ENCODE data around the gene PTPRK. TPM values are rescaled to one million over a fixed set of nuclear protein-coding genes. Genes with fewer than 3 reads are reported as not detected.

PTPRK gene
- total RNA-seq, 1 donor from 2014 or later, result 48.4 TPM

DNA sequence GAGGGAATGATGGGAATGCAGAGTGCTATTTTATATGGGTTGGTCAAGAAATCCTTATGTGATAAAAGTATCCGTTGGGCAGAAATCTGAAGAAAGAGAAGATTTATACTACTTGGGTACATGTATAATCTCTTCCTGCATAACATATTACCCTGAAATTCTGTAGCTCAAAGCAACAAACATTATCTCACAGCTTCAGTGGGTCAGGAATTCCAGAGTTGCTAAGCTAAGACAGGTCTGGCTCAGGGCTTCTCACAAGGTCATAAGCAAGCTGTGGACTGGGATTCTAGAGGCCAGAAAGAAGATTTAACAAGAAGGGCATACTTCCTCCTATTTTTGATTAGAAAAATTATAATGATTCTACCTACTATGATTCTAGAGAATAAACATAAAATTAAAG, 447.0 kb downstream of the PTPRK start:
- no peaks in the 10 kb centered on the region for H3K36me3 ChIP-seq (ENCODE audit: control insufficient read depth, insufficient read depth, low read length)
- FAIRE-seq (no peak), DNase-seq (ENCODE audit: low read depth) (no peak)
- H3K27me3 ChIP-seq (ENCODE audit: control insufficient read depth, insufficient read depth, low read length), result no peaks in the 10 kb centered on the region
- TF ChIP-seq, protein P1, sequence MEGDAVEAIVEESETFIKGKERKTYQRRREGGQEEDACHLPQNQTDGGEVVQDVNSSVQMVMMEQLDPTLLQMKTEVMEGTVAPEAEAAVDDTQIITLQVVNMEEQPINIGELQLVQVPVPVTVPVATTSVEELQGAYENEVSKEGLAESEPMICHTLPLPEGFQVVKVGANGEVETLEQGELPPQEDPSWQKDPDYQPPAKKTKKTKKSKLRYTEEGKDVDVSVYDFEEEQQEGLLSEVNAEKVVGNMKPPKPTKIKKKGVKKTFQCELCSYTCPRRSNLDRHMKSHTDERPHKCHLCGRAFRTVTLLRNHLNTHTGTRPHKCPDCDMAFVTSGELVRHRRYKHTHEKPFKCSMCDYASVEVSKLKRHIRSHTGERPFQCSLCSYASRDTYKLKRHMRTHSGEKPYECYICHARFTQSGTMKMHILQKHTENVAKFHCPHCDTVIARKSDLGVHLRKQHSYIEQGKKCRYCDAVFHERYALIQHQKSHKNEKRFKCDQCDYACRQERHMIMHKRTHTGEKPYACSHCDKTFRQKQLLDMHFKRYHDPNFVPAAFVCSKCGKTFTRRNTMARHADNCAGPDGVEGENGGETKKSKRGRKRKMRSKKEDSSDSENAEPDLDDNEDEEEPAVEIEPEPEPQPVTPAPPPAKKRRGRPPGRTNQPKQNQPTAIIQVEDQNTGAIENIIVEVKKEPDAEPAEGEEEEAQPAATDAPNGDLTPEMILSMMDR (IDR thresholded peaks at IDR 0.05; ENCODE audit: insufficient read depth, low read length, severe bottlenecking), result no peak
- no peak overlapping the region for H3K4me3 ChIP-seq (ENCODE audit: low read depth, low read length)

DNA sequence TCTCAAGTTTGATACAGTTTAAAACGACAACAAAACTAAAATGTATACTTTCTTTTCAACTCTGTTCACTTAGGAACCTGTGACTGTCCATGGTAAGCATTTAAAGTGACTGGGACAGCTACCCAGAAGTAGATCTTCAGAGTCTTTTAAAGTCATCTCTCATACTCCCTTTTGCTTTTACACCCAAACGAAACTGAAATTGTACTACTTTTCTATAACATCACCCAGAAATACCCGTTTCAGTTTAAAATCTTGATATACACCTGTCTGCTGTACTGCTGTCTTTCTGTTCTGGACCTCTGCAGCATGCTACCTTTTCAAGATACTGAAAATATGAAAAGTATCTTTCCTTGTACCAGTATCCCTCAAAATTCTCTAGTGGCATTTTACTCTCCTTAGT, 449.2 kb downstream of the PTPRK start:
- no peak overlapping the region for H3K4me3 ChIP-seq (ENCODE audit: low read depth, low read length)
- FAIRE-seq, result no peak
- no peak for DNase-seq (ENCODE audit: low read depth)

DNA sequence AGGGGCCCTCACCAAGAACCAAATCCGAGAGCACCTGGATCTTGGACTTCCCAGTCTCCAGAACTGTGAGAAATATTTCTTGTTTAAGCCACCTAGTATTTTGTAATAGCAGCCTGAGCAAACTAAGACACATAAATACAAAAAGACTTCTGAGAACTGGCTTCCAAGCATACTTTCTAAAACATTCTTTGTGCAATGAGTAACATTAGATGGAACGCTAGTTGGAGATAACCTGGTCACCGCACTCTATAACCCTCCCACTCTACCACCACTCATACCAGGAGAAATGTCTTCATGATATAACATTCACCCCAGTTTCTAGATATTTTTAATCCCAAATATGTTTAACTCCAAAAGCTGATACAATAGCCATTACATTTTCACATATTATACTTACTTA, 450.0 kb downstream of the PTPRK start:
- Histone ChIP-seq H3K27me3 (ENCODE audit: control insufficient read depth, insufficient read depth, low read length) (no peaks in the 10 kb centered on the region), H3K36me3 (ENCODE audit: control insufficient read depth, insufficient read depth, low read length) (peaks cover 6% of the 10 kb centered on the region), H3K4me3 (ENCODE audit: low read depth, low read length) (no peak overlapping the region)
- DNase-seq (ENCODE audit: low read depth), result no peak
- TF ChIP-seq, protein P1 (IDR thresholded peaks at IDR 0.05; ENCODE audit: insufficient read depth, low read length, severe bottlenecking), result no peak
- FAIRE-seq, result no peak

More for the DNA sequence above, 449.2 kb downstream of the PTPRK start:
- Histone ChIP-seq H3K36me3 (ENCODE audit: control insufficient read depth, insufficient read depth, low read length) (peaks cover 6% of the 10 kb centered on the region), H3K27me3 (ENCODE audit: control insufficient read depth, insufficient read depth, low read length) (no peaks in the 10 kb centered on the region)
- TF ChIP-seq, protein P1 (IDR thresholded peaks at IDR 0.05; ENCODE audit: insufficient read depth, low read length, severe bottlenecking), result no peak

DNA sequence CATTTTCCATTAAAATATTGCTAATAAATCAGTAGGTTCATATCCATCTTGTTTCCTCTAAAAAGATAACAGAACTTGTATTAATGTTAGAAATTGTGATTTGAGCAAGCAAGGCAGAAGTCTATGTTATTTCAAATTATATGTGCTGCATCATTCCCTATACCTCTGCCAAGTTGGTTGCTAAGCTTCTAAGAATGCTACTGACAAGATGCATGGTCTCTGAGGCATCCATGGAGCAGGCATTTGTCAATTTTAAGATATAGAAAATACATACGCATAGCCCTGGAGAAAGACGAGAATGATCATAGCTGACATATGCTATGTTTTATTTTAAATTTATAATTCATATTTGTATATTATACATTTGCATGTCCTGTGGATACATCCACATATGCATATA, 451.2 kb downstream of the PTPRK start:
- no peak for DNase-seq (ENCODE audit: low read depth)
- Histone ChIP-seq H3K27me3 (ENCODE audit: control insufficient read depth, insufficient read depth, low read length) (no peaks in the 10 kb centered on the region), H3K36me3 (ENCODE audit: control insufficient read depth, insufficient read depth, low read length) (peaks cover 6% of the 10 kb centered on the region), H3K4me3 (ENCODE audit: low read depth, low read length) (no peak overlapping the region)
- no peak for FAIRE-seq
- TF ChIP-seq, protein P1 (IDR thresholded peaks at IDR 0.05; ENCODE audit: insufficient read depth, low read length, severe bottlenecking), result no peak

DNA sequence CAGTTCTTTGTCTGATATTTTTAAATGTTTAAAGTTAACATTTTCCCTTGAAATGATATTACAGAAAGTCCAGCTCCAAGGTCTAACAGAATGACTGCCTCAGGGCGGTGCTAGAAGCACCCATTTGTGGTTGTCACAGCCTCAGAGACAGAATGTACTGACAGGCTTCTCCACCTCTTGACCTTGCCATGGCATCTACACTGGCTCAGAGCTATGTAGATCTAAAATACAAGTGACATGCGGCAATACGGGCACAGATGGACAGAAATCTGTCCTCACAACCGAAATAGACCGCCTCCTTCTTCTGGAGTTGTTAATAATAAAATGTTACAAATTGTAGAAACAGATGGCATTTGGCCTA, 452.3 kb downstream of the PTPRK start:
- Histone ChIP-seq H3K4me3 (ENCODE audit: low read depth, low read length) (no peak overlapping the region), H3K27me3 (ENCODE audit: control insufficient read depth, insufficient read depth, low read length) (no peaks in the 10 kb centered on the region), H3K36me3 (ENCODE audit: control insufficient read depth, insufficient read depth, low read length) (peaks cover 6% of the 10 kb centered on the region)
- TF ChIP-seq, protein P1 (IDR thresholded peaks at IDR 0.05; ENCODE audit: insufficient read depth, low read length, severe bottlenecking), result no peak
- FAIRE-seq (no peak), DNase-seq (ENCODE audit: low read depth) (no peak)

DNA sequence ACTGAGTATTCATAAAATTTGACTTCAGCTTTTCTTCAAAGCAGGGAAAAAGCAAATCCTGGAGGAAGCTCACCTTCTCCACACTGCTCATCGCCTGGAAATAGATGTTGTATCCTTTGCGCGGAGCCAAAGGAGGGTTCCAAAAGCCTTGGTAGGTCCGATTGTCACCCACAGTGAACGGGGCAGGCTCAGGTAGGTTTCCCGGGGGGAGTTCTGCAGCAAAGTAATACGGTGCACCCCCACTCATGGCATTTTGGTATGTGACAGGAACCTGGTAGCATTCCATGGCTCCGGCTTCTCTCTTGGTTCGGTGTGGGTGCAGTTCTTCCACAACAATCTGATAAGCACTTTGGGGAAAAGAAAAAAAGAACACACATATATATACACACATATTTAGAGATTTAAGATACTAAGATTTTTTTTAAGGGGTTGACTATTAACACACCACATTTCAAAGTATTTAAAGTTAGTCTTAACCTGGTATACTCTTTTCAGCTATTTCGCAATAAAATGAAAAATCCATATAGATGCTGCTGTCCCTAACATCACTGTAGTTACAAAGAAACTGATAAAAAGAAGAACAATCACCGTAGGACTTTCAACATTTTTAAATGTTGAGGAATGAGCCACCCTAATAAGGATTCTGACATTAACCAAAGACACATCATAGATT, 452.8 kb downstream of the PTPRK start:
- no peak overlapping the region for H3K4me3 ChIP-seq (ENCODE audit: low read depth, low read length)
- no peak for FAIRE-seq

More for the DNA sequence above, 452.8 kb downstream of the PTPRK start:
- Histone ChIP-seq H3K36me3 (ENCODE audit: control insufficient read depth, insufficient read depth, low read length) (peaks cover 6% of the 10 kb centered on the region), H3K27me3 (ENCODE audit: control insufficient read depth, insufficient read depth, low read length) (no peaks in the 10 kb centered on the region)
- TF ChIP-seq, protein P1 (IDR thresholded peaks at IDR 0.05; ENCODE audit: insufficient read depth, low read length, severe bottlenecking), result no peak
- DNase-seq (ENCODE audit: low read depth), result no peak

Measured in bronchial epithelial cell (primary cell).